CD4-positive, alpha-beta T cell treated with Interleukin-4 for 1 hour (primary cell): ENCODE data around the gene CTNNA3.

ENCODE experiments used
- DNase-seq, 2 donors: peaks; one replicate each; pipeline ENCODE4 v3.0.0-alpha.2; 2020 to 2022

The CTNNA3 gene

DNA sequence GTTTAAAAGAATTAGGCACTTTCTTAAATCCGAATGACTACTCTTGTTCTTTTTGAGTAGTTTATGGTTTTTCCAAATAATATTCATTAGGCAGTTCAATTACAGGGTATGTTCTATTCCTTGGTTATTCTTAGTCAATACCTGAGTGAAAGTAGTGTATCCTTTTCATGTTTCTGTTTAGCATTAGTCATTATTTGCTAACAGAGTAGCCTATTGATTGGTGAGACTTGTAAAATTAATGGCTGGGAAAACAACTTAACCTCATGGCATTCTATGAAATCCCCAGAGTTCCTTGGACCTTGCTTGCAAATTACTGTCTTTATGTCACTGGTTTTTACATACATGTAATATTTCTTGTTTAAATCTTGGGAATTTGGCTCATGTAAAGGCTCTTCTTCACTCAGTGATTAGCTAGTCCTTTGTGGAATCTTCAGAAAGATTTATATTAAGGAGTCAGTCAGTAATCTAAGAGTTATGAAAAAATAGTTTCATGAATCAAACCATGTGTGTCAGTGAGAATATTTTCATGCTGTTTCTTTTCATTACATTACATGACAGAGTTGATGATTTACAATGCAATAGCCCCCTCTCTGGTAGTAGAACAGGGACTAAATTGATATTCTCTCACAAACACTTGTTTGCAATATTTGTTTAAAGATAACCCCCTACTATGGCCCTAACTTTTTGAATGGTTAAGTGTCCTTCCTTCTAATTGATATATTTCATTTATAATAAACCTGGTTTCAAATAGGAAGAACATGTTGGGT, 851.6 kb downstream of the CTNNA3 start:
- DNase-seq: no peak

DNA sequence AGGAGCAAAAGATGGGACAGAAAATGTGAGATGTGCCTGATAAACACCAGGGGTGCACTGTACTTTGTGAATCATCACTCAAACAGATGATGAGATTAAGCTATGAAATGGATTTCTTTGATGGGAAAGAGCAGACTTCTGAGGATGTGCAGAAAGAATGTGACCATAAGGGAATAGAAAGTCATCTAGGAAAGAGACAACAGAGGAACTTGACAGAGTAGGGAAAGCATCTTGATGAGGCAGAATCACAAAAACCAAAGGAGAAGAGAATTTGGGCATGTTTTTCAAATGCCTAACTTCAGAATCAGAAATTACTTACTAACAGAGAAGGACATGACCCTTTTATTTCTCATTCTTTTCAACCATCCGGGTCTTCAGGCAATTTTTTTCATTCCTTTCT, 852.6 kb downstream of the CTNNA3 start:
- DNase-seq: no peak

DNA sequence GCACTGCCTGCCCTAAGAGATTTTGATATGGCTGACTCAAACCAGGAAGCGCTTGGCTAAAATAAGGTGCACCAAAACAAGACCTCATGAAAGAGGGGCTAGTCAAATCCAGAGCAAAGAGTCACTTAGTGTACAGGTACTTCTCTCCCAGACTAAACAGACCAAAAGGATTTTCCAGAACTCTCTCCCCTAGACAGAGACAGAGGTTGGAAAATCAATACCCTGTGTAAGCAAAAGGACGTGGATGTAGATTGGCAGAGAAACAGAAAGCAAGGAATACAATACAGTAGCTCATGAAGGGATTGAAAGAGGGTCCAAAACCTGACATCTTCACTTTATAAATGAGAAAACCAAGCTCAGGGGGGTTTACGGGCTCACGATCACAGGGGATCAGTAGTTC, 853.1 kb downstream of the CTNNA3 start:
- no peak for DNase-seq

DNA sequence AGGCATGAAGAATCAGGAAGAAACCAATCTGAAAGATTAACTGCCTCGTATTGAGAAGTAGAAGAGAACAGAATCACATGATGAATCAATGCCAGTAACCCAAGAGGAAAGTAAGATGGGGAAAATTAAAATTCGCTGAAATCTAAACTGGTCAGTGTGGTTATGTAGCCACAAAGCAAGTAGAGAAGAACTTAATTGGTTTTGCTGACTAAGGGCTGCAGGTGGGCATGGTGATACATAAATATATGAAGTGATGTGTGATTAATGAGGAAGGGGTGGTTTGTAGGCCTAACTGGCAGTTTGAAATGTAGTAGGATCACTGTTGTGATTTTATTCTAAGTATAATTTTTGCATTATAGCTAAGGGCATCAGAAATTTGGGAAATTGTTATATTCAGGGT, 853.6 kb downstream of the CTNNA3 start:
- DNase-seq: no peak

DNA sequence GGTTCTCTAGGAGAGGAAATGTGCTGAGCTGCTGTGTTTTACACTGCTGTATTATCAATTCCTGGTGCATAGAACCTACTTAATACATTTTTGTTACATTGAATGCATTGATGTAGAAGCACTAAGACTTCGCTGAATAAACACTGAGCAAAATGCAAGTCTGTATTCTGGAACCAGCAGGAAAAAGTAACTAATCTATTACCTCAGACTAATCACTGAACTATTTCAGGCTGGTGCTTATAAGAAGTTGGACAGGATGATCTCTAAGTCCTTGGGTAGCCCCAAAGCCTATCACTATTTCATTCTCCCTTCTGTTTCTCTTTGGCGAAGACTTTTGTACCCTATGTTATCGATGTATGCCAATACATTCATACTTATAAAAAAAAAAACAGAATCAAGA, 857.3 kb downstream of the CTNNA3 start:
- no peak for DNase-seq

DNA sequence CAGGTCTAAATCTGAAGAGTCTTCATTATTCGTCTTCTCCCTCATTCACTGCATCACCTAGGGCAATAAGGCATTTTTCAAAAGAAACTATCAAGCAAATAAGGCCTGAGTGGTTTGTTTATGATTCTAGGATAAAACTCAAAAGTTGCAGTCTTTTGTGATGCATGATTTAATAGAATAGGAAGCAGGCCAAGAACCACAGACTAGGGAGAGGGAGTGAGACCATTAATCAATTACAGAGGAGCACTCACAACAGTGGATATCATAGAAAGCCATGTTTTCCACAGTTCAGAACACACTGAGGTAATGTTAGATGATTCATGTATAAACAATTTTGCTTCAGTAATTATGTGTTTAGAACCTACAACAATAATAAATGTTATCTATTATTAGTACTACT, 858.0 kb downstream of the CTNNA3 start:
- DNase-seq: no peak

DNA sequence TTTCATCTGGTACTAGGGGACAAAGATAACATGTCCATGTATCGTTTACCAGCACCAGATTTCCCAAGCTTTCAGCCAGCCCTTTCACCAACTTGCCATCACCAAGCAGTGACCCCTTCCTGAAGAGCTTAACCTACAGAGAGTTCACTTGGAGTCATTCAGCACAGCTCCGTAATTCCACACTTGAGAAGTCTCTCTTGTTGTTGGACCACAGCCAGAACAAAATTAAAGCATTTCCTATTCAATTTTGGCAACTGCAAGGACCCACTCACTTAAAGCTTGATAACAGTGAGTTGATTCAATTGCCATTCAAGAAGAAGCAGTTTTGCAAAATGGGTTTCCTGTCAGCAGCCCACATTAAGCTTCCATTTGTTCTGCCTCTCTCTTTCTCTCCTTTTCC, 858.7 kb downstream of the CTNNA3 start:
- DNase-seq: no peak

DNA sequence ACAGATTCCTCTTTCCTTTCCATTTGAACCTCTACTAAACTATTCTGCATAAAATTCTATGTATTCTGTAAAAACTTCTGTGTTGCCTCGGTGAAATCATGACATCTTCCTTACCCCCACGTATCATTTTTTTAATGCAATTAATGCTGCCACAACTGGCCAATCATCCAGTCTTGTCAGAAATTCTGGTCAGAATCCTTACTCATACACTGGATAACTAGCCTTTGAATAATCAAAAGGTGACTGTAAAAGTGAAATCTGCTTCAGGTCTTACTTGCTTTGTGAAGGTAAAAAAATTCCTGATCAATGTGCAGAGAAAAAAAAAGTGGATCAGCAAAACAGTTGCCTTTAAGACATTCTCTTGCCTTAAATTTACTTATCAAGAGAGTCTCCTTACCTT, 859.2 kb downstream of the CTNNA3 start:
- no peak for DNase-seq

DNA sequence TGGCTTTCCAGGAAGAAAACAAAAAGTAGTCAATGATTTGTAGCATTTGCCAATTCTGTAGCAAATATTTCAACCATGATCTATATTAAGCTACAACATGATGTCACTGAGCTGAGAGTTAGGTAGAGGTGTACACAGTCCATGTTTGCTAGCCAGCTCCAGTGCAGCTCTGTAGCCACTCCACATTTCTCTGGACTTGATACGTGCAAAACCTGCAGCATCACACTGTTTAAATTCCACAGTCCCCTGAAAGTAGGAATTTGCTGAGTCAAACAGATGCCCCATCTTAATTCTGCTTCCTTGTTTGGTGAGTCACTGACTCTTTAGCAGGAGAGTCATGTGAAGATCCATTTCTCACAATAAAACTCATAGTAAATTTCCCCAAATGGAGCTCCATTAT, 859.9 kb downstream of the CTNNA3 start:
- no peak for DNase-seq

DNA sequence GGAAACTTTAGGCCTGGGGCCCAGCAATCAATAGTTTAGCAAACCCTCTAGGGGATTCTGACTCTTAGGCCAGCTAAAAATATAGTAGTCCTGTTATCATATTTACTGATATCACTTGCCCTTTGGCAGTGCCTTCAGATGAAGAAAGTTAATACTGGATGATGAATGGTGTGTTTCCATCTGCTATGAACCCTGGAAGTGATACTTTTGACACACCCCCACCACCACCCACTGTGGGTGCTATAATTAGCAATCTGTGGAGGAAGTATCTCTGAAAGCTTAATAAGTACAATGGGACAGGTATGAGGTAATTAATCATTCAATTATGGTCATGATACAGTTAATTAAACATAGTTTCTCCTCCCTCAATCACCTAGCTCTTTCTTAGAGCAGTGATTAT, 860.6 kb downstream of the CTNNA3 start:
- no peak for DNase-seq

DNA sequence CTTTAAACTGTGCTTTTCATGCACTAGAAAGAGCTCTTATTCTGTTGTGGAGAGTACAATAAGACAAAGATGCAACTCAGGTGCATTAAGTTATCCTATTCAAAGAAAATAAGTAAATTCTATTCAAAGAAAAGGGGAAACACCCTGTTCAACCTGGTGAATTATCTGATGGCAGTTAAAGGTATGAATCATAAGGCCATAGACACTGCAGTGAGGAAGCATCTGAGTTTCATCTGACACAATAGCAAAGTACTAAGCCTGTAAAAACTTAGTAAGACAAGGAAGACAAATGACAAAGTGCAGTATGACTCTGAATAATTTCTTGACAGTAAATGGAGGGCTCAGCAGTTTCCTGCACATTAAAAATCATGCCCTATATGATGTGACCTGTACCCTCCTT, 861.2 kb downstream of the CTNNA3 start:
- DNase-seq: no peak

DNA sequence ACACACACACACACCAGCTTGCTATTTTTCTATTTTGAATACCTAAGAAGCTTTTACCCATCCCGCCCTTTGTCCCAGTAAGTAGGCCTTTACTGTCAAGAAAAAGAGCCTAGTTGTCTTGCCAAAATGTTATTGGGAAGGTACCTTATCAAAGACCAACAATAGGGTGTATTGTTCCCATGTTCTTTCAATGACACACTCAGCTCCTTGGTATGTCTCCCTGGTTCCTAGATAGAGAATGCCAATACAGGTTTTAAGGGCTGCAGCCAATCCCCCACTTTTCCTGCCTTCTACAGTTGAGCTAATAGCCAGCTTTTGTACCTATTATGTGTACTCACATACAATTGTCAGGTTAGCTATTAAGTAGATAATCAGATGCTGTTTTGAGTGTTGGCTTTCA, 862.1 kb downstream of the CTNNA3 start:
- DNase-seq: no peak

DNA sequence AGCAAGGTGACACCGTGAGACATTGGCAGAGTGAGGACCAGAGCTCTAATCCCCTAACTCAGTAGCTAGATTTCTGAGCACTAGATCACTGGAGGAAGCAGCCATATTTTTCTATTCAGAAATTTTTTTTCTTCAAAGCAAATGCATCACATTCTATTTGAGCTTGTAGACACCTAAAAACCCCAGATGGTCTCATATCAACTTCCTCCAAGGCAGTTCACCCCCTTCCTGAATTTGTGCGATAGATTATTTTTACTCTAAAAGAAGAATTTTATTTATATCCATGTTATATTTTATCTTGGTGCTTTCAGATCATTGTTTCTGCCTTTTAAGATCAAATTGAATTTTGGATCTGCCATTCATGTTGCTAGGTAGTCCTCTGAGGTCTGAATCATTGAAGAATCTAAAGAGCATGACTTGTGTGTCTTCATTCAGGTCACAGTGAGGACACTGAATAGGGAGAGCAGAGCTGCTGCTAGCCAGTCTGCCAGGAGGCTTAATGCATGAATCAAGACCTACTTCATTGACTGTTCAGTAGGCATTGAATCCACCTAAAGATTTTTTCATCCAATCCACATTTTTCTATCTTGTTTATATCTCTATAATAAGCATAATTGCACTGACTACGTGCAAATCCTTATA, 863.1 kb downstream of the CTNNA3 start:
- no peak for DNase-seq

DNA sequence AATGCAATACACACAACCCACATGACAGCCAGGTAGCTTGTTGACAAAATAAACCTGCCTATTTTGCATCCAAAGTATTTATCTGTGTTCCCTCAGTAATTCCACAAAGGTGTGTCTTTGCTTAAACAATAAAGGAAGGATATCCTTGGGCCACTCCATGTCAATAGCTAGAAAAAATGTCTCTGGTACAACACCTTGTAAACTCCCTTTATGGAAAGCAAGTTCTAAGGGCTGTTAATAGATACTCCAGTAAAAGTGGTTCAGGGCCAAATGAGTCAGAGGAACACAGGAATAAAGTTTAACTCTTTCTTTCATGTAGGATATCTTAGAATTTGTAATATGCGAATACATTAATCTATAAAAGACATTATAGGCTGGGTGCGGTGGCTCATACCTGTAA, 867.0 kb downstream of the CTNNA3 start:
- no peak for DNase-seq

DNA sequence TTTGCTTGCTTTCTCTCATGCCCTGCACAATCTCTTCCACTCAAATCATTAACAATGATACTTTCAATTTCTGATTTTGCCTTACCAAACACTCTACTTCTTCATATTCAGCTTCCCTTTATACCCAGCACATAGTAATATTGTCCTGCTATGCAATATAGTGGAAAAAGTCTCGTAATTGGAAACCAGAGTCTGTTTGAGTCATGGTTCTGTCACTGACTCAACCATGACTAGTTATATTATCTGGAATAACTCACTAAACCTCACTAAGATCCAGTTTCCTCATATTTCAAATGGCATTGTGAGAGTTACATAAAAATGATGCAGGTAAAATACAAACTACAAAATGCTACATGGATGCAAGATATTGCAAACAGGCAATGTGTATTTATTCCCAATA, 868.6 kb downstream of the CTNNA3 start:
- no peak for DNase-seq

DNA sequence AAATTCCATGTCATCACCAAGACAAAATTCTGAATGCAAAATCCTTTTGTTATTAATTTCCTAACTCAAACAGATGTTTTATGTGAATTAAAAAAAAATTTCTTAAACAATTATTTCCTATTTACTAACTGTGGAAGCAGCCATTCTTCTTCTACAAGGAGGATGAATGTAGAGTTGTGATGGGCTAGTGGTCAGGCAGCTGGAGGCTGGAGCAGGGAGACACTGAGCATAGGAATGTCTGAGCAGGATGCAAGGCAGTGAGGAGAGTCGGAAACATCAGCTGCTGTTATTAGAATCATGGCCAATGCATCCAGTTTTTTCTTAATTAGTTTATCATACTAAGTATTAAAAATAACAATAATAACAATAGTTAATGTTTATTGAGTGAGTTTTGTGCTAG, 872.7 kb downstream of the CTNNA3 start:
- DNase-seq: no peak

DNA sequence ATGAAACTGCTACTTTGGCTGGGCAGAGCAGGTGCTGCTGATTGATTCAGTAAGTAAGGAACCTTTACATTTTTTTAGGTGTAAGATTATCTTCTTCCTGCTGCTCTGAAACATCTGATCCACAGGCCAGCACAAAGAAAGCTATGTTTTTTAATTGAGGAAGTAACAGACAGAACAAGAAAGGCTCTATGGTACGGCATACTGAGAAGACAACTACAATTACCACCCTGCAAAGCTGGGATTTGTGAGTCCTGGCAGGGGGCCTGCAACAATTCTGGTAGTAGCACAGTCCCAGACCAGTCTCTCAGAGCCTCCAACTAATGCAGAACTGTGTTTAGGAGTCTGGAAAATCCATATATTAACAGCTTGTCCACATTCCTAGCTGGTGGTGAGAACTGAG, 873.2 kb downstream of the CTNNA3 start:
- no peak for DNase-seq

DNA sequence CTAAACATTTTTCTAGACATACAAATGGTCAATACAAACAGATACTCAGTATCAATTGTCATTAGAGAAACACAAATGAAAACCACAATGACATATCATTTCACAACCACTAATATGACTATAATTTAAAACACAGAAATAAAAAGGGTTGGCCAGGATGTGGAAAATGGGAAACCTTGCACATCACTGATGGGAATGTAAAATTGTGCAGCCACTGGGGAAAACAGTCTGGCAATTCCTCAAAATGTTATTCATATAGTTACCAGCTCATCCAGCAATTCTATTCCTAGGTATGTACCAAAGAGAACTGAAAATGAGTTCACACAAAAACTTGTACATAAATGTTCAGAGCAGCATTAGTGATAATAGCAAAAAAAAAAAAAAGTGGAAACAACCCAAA, 876.3 kb downstream of the CTNNA3 start:
- DNase-seq: no peak

DNA sequence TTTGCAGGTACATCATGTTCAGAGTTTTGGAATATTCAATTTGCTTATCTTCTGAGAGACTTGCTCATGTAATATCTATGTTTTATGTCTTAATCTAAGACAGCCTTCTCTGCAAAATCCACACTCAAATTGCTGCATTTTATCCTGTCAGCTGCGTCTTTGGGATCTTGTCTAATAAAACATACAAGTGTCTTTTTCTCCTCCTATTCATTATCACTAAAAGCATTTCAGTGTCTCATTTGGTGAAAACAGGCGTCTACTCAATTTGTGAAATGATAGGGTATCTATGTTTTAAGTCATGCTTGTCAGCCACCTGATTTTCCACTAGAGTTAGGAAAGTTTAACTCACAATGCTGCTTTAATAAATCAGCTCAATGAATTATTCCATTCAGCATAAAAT, 882.9 kb downstream of the CTNNA3 start:
- DNase-seq: no peak

DNA sequence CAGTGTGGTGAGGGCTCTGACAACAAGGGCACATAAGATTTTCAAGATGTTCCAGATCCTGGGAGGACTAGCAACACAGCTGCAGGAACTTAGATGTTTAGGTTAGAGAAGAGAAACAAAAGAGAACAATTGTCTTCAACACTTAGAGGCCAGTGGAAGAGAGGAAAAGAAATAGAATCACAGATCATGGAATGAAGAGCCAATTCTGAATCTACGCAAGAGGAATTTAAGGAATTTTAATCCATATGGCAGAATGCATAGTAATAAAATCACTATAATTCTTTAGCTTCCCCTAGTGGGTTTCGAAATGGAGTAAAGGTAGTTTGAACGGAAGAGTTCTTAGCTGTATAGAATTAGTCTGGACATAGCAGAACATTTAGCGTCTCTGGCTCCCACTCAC, 884.8 kb downstream of the CTNNA3 start:
- no peak for DNase-seq

DNA sequence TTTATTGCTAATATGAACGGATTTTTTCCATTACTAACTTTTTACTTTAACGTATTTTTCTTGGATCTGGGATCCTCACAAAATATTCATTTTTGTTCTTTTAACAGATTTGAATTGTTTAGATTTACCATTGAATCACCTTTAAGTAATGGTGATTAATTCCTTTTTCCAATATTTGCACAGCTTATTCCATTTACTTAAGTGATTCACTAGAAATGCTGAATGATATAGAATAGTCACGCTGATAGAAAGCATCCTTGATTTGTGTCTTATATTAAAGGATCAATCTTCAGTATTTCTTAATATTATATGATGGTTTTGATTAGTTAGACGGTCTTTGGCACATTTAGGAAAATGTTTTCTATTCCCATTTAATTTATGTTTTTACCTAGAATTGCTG, 886.6 kb downstream of the CTNNA3 start:
- DNase-seq: no peak

DNA sequence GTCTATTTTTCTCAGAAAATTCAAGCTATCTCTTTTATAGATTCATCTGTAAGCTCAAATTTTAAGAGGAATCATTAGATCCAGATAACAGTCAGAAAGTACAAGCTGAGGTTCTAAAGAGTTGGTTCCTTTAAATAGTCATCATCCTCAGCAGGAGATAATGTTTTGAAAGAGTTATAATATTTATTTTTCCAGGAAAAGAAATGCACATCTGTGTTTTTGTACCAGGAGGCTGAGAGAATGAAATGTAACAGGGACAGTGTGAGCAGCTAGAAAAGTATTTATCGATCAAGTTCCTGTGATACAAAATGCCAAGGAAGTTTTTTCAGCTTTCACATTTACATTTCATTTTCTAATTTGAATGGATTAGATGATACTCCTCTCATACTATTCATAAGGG, 890.4 kb downstream of the CTNNA3 start:
- no peak for DNase-seq

DNA sequence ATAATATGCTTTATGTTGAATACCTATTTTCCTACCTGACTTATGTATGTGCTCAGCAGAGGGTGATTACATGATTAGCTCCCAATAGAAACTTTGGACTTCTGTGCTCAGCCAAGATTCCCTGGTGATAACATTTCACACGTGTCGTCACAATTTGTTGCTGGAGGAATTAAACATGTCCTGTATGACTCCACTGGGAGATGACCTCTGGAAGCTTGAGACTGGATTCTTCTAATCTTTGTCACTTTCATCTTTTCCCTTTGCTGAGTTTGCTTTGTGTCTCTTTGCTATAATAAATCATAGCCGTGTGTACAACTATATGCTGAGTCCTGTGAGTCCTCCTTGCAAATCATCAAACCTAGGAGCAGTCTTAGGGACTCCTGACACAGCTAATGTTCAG, 891.0 kb downstream of the CTNNA3 start:
- DNase-seq: no peak

DNA sequence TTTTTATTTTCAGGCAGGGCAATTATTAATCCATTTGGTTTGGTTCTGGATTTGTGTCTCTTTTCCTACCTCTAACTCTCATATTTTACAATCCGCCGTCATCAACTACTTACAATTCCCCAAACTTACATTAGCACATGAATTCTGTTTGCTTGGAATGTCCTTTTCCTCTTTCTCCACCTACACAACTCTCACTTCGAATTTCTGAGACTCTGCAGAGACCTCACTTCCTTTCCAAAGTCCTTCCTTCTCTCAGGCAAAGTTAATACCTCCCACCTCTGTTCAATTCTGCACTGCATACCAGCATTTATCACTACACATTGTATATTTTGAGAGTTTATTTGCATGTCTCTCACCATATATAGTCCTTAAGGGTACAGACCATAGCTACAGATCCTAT, 892.8 kb downstream of the CTNNA3 start:
- DNase-seq: no peak

DNA sequence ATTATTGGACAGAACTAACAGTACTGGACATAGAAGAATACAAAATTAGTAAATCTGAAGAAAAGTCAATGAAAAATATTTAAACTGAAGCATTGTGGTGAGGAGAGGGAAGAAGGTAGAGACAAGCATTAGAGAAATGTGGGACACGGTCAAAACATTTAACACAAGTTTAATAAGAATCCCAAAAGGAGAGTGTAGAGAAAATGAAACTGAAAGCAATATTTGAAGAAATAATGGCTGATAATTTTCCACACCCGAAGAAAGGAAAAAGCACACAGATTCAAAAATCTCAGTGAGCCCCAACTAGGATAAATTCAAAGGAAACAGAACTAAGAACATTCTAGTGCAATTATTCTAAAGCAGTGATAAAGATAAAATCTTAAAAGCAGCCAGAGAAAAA, 896.5 kb downstream of the CTNNA3 start:
- no peak for DNase-seq
